ENCODE data around the gene CLSTN2.

Gene CLSTN2

DNA sequence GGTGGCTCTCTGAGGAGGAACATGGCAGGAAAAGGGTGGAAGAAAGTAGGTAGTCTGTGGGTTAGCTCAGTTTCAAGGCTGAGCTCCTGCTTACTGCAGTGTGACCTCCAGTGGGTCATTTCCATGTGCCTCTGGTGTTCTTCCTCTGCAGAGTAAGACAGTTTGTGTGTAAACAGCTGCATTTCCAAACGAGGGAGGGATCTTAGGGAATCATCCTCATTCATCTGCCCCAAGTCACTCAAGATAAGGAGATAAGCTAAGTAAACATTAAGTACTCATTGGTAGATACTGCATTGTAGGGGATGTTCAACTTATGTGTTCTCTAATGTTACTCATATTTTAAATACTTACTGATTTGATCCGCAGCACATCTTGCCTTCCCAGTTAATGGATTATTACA is 83.6 kb downstream of the CLSTN2 start:
- Histone ChIP-seq H3K27ac (ENCODE audit: low read depth, low read length) (no peak overlapping the region), H3K4me3 (ENCODE audit: low read depth in 1 of 2, low read length in 2 of 2) (no peak overlapping the region), H3K9ac (ENCODE audit: low read depth in 1 of 2, low read length in 2 of 2) (no peak overlapping the region), H3K36me3 (ENCODE audit: control insufficient read depth in 1 of 2, insufficient read depth in 2 of 2, low read length in 2 of 2) (no peaks in the 10 kb centered on the region), H3K9me3 (ENCODE audit: control insufficient read depth in 1 of 2, low read length in 2 of 2) (no peaks in the 10 kb centered on the region), H3K4me1 (ENCODE audit: control insufficient read depth in 1 of 2, insufficient read depth in 2 of 2, low read length in 2 of 2) (no peaks in the 10 kb centered on the region), H3K27me3 (ENCODE audit: control insufficient read depth in 1 of 2, insufficient read depth in 2 of 2, low read length in 2 of 2) (no peaks in the 10 kb centered on the region)

DNA sequence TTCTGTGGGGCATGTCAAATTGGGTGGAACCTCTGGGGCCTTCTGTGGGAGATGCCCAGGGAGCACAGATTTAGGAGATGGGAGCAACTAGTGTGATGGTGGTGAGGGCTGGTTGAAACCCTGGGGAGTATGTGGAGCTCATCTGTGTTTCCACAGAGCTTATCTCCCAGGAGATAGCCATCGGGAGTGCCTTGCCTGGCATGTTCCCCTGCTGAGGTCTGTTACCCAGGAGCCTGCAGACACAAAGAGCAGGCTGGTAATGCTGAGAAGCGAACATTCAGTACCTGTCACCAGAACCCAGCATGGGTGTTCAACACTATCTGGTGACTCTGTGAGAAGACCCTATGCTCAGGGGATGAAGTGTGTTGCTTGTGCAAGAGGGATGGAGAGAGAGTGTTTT is 85.0 kb downstream of the CLSTN2 start:
- Histone ChIP-seq H3K4me3 (ENCODE audit: low read depth in 1 of 2, low read length in 2 of 2) (no peak overlapping the region), H3K9ac (ENCODE audit: low read depth in 1 of 2, low read length in 2 of 2) (no peak overlapping the region), H3K4me1 (ENCODE audit: control insufficient read depth in 1 of 2, insufficient read depth in 2 of 2, low read length in 2 of 2) (no peaks in the 10 kb centered on the region), H3K36me3 (ENCODE audit: control insufficient read depth in 1 of 2, insufficient read depth in 2 of 2, low read length in 2 of 2) (no peaks in the 10 kb centered on the region), H3K27ac (ENCODE audit: low read depth, low read length) (no peak overlapping the region), H3K27me3 (ENCODE audit: control insufficient read depth in 1 of 2, insufficient read depth in 2 of 2, low read length in 2 of 2) (no peaks in the 10 kb centered on the region), H3K9me3 (ENCODE audit: control insufficient read depth in 1 of 2, low read length in 2 of 2) (no peaks in the 10 kb centered on the region)

DNA sequence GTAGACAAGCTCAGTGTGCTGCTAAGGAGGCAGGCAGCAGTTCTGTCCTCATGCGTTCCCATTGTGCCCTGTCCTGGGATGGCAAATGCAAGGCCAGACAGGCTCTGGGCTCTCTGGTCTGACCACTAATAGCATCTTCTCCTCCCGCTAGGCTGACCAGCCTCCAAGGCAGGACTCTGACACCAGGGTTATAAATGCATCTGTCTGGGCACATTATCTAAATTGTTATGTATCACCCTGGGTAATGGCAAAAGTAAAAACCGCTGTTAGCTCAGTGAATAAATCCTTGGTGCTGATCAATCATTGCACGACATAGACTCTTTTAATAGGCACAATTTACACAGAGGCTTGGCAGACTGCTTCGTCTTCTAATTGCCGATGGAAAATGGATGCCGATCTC is 85.6 kb downstream of the CLSTN2 start:
- no peaks in the 10 kb centered on the region for H3K36me3 ChIP-seq (ENCODE audit: control insufficient read depth in 1 of 2, insufficient read depth in 2 of 2, low read length in 2 of 2)
- no peak overlapping the region for H3K4me3 ChIP-seq (ENCODE audit: low read depth in 1 of 2, low read length in 2 of 2)
- no peak overlapping the region for H3K9ac ChIP-seq (ENCODE audit: low read depth in 1 of 2, low read length in 2 of 2)
- H3K27ac ChIP-seq (ENCODE audit: low read depth, low read length), result no peak overlapping the region
- no peaks in the 10 kb centered on the region for H3K4me1 ChIP-seq (ENCODE audit: control insufficient read depth in 1 of 2, insufficient read depth in 2 of 2, low read length in 2 of 2)
- H3K9me3 ChIP-seq (ENCODE audit: control insufficient read depth in 1 of 2, low read length in 2 of 2), result no peaks in the 10 kb centered on the region
- H3K27me3 ChIP-seq (ENCODE audit: control insufficient read depth in 1 of 2, insufficient read depth in 2 of 2, low read length in 2 of 2), result no peaks in the 10 kb centered on the region

DNA sequence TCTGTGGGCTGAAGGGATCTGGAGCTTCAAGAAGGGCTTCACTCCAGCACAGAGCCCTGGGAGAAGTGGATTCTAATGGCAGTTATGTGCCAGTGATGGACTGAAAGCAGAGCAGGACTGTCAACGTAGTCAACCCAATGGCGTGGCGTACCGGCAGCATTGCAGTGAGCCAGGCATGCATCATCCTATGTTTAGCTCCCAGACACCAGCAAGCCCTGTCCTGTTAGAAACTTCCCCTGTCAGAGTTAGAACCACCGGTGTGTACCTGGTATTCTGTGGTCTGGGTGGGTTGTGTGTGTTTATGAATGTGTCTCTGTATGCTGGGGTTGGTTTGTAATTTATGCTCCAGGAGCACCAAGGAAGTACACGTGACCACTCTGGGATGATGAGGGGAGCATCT is 86.3 kb downstream of the CLSTN2 start:
- Histone ChIP-seq H3K9ac (ENCODE audit: low read depth in 1 of 2, low read length in 2 of 2) (no peak overlapping the region), H3K27me3 (ENCODE audit: control insufficient read depth in 1 of 2, insufficient read depth in 2 of 2, low read length in 2 of 2) (no peaks in the 10 kb centered on the region), H3K4me1 (ENCODE audit: control insufficient read depth in 1 of 2, insufficient read depth in 2 of 2, low read length in 2 of 2) (no peaks in the 10 kb centered on the region), H3K27ac (ENCODE audit: low read depth, low read length) (no peak overlapping the region), H3K4me3 (ENCODE audit: low read depth in 1 of 2, low read length in 2 of 2) (no peak overlapping the region), H3K36me3 (ENCODE audit: control insufficient read depth in 1 of 2, insufficient read depth in 2 of 2, low read length in 2 of 2) (no peaks in the 10 kb centered on the region), H3K9me3 (ENCODE audit: control insufficient read depth in 1 of 2, low read length in 2 of 2) (no peaks in the 10 kb centered on the region)

DNA sequence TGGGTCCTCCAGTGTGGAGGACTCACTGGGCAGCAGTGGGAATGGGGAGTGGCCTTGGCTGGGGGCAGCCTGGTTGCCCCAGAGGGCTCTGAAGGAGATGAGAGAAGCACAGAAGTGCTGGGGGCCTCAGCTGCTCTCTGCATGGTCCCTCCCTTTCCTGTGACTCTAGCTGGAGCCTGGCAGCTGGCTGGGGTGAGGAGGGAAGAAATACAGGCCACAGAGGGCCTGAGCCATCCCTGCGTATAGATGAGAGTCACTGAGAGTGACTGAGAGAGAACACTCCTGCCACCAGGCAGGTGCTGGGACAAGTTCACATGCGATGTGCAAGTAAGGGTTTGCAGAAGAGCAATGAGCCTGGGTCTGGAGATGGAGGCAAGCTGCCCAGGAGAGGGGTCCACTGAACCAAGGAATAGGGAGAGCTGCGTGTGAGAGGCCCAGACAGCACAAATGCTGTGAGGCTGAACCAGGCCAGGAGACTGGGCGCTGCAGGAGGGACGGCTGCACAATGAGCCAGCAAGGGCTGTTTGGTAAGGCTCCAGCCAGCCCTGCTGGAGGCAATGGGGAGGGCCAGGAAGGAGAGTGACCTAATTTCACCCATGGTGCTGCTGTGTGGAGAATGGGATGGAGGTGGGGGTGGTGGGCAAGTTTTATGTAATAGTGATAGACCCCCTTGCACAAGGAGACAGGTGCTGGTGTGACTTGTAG is 87.2 kb downstream of the CLSTN2 start:
- Histone ChIP-seq H3K36me3 (ENCODE audit: control insufficient read depth in 1 of 2, insufficient read depth in 2 of 2, low read length in 2 of 2) (no peaks in the 10 kb centered on the region), H3K27ac (ENCODE audit: low read depth, low read length) (no peak overlapping the region), H3K9me3 (ENCODE audit: control insufficient read depth in 1 of 2, low read length in 2 of 2) (no peaks in the 10 kb centered on the region), H3K4me3 (ENCODE audit: low read depth in 1 of 2, low read length in 2 of 2) (no peak overlapping the region), H3K27me3 (ENCODE audit: control insufficient read depth in 1 of 2, insufficient read depth in 2 of 2, low read length in 2 of 2) (no peaks in the 10 kb centered on the region), H3K4me1 (ENCODE audit: control insufficient read depth in 1 of 2, insufficient read depth in 2 of 2, low read length in 2 of 2) (no peaks in the 10 kb centered on the region), H3K9ac (ENCODE audit: low read depth in 1 of 2, low read length in 2 of 2) (no peak overlapping the region)

DNA sequence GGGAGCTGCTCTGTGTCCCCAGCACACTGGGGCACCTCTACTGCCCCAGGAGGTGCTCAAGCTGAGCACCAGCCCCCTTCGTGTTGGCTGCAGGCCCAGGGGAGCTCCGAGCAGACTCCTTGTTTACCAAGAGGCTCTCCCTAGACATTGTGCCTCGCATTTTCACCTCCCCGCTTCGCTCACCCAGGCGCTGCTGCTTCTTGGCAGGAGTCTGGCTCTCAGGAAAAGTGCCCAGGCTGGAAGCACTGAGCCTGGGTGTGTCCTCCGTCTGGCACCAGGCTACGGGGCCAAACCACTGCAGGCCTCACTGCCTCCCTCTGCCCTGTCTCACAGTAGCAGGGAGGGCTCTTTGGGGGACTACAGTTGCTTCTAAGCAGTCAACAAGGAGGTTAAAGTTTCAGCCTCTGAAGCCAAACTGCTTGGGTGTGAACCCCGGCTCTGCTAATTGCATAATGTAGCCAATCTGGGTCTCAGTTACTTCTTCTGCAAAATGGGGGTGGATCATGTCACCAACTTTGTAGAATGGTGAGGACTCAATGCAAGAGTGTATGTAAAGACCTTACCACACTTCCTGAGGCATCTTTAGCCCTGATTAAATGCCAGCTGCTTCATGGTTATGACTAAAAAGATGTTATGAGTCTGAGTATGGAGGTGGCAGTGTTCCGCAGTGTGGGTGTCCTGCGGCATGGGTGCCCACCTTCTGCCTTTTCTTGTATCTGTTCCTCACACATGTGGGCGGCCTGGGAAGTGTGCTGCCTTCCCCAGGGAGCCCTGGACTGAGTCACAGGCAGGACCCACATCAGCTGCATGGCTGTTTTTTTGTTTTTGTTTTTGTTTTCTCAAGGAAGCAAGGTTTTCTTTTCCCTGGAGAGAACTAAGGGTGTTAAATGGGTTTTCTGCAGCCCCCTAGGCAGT is 88.9 kb downstream of the CLSTN2 start:
- Histone ChIP-seq H3K9me3 (ENCODE audit: control insufficient read depth in 1 of 2, low read length in 2 of 2) (no peaks in the 10 kb centered on the region), H3K4me3 (ENCODE audit: low read depth in 1 of 2, low read length in 2 of 2) (no peak overlapping the region), H3K27ac (ENCODE audit: low read depth, low read length) (no peak overlapping the region)

DNA sequence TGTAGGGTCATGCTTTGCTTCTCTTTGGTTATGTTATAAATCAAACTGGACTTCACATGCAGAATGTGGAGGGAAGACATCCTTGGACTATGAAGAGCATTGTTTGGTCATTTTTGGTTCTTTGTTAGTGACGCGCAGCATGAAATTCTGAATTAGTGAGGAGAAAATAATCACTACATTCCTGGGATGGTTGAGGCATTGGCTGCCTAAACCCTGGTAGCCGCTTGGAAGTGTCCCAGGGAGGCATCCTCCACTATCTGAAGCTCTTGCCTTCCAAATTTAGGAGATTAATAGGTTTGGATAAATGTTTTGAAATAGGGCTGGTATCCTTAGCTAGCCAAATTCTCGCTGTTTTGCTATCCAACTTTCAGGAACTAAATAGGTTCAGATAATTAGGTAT is 96.2 kb downstream of the CLSTN2 start:
- Histone ChIP-seq H3K27me3 (ENCODE audit: control insufficient read depth in 1 of 2, insufficient read depth in 2 of 2, low read length in 2 of 2) (no peaks in the 10 kb centered on the region), H3K9me3 (ENCODE audit: control insufficient read depth in 1 of 2, low read length in 2 of 2) (no peaks in the 10 kb centered on the region), H3K27ac (ENCODE audit: low read depth, low read length) (no peak overlapping the region), H3K36me3 (ENCODE audit: control insufficient read depth in 1 of 2, insufficient read depth in 2 of 2, low read length in 2 of 2) (no peaks in the 10 kb centered on the region), H3K4me1 (ENCODE audit: control insufficient read depth in 1 of 2, insufficient read depth in 2 of 2, low read length in 2 of 2) (no peaks in the 10 kb centered on the region), H3K9ac (ENCODE audit: low read depth in 1 of 2, low read length in 2 of 2) (no peak overlapping the region), H3K4me3 (ENCODE audit: low read depth in 1 of 2, low read length in 2 of 2) (no peak overlapping the region)

More for the DNA sequence above, 88.9 kb downstream of the CLSTN2 start:
- no peak overlapping the region for H3K9ac ChIP-seq (ENCODE audit: low read depth in 1 of 2, low read length in 2 of 2)
- H3K36me3 ChIP-seq (ENCODE audit: control insufficient read depth in 1 of 2, insufficient read depth in 2 of 2, low read length in 2 of 2), result no peaks in the 10 kb centered on the region
- no peaks in the 10 kb centered on the region for H3K27me3 ChIP-seq (ENCODE audit: control insufficient read depth in 1 of 2, insufficient read depth in 2 of 2, low read length in 2 of 2)
- no peaks in the 10 kb centered on the region for H3K4me1 ChIP-seq (ENCODE audit: control insufficient read depth in 1 of 2, insufficient read depth in 2 of 2, low read length in 2 of 2)

DNA sequence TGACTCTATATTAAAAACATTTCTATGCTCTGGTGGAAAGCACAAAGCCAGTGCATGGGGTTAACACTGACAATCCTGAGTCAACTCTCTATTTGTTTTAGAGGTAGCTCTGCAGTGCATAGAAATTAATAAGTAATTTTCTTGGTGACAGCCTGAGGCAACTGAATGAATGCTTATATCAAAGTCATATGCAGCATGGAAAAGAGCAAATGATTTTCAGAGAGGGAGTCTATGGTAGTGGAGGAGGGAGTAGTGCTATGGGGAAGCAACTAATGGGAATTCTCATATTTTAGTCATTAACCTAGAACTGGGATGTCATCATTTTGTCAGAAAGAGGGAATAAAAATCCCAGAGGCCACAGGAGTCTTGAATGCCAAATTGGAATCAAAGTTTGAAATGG is 99.1 kb downstream of the CLSTN2 start:
- Histone ChIP-seq H3K4me1 (ENCODE audit: control insufficient read depth in 1 of 2, insufficient read depth in 2 of 2, low read length in 2 of 2) (no peaks in the 10 kb centered on the region), H3K27me3 (ENCODE audit: control insufficient read depth in 1 of 2, insufficient read depth in 2 of 2, low read length in 2 of 2) (no peaks in the 10 kb centered on the region), H3K27ac (ENCODE audit: low read depth, low read length) (no peak overlapping the region), H3K9me3 (ENCODE audit: control insufficient read depth in 1 of 2, low read length in 2 of 2) (no peaks in the 10 kb centered on the region), H3K4me3 (ENCODE audit: low read depth in 1 of 2, low read length in 2 of 2) (no peak overlapping the region), H3K9ac (ENCODE audit: low read depth in 1 of 2, low read length in 2 of 2) (no peak overlapping the region), H3K36me3 (ENCODE audit: control insufficient read depth in 1 of 2, insufficient read depth in 2 of 2, low read length in 2 of 2) (no peaks in the 10 kb centered on the region)

DNA sequence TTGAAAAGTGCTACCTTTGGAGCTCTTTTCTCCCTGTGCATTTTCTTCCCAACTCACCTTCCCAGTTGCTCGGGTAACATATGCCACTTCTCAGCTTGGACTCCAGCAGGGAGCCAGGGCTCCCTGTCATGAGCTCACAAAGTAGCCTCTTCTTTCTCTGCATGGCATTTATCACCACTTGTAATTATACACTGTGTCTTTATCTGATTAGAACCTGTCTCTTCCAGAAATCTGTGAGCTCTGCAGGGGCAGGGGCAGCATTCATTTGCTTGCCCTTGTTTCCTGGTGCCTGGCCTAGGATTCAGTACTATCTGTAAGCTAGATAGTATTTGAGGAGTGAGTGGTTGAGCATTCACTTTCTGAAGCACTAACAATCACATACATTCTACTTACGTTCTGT is 100.9 kb downstream of the CLSTN2 start:
- H3K9me3 ChIP-seq (ENCODE audit: control insufficient read depth in 1 of 2, low read length in 2 of 2), result no peaks in the 10 kb centered on the region
- no peak overlapping the region for H3K4me3 ChIP-seq (ENCODE audit: low read depth in 1 of 2, low read length in 2 of 2)
- no peak overlapping the region for H3K9ac ChIP-seq (ENCODE audit: low read depth in 1 of 2, low read length in 2 of 2)
- H3K27ac ChIP-seq (ENCODE audit: low read depth, low read length), result no peak overlapping the region
- no peaks in the 10 kb centered on the region for H3K36me3 ChIP-seq (ENCODE audit: control insufficient read depth in 1 of 2, insufficient read depth in 2 of 2, low read length in 2 of 2)
- no peaks in the 10 kb centered on the region for H3K4me1 ChIP-seq (ENCODE audit: control insufficient read depth in 1 of 2, insufficient read depth in 2 of 2, low read length in 2 of 2)
- H3K27me3 ChIP-seq (ENCODE audit: control insufficient read depth in 1 of 2, insufficient read depth in 2 of 2, low read length in 2 of 2), result no peaks in the 10 kb centered on the region

DNA sequence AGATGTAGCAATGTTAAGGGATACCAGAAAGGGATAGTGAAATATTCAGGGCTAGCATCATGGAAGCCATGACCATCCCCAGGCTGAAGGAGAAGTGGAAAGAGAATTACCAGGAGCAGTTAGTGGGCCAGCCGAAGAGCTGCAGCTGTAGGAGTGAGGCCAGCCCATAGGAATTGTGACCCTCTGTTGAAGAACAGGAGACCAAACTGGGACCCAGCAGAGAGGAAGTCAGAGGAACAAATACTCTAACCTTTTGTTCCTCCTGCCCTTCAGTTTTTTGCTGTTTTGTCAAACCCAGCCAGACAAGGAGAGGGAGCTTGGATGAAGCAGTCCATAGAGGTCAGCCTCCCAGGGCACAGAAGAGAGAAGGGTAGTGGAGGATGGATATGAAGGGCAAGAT is 115.4 kb downstream of the CLSTN2 start:
- no peaks in the 10 kb centered on the region for H3K4me1 ChIP-seq (ENCODE audit: control insufficient read depth in 1 of 2, insufficient read depth in 2 of 2, low read length in 2 of 2)

More for the DNA sequence above, 115.4 kb downstream of the CLSTN2 start:
- no peak overlapping the region for H3K4me3 ChIP-seq (ENCODE audit: low read depth in 1 of 2, low read length in 2 of 2)
- no peaks in the 10 kb centered on the region for H3K27me3 ChIP-seq (ENCODE audit: control insufficient read depth in 1 of 2, insufficient read depth in 2 of 2, low read length in 2 of 2)
- H3K27ac ChIP-seq (ENCODE audit: low read depth, low read length), result no peak overlapping the region
- H3K36me3 ChIP-seq (ENCODE audit: control insufficient read depth in 1 of 2, insufficient read depth in 2 of 2, low read length in 2 of 2), result no peaks in the 10 kb centered on the region
- H3K9me3 ChIP-seq (ENCODE audit: control insufficient read depth in 1 of 2, low read length in 2 of 2), result no peaks in the 10 kb centered on the region
- no peak overlapping the region for H3K9ac ChIP-seq (ENCODE audit: low read depth in 1 of 2, low read length in 2 of 2)

Data from duodenal mucosa (tissue), 2 donors.